Neural progenitor cell (in vitro differentiated cells): ENCODE measurements around the gene F13B.

ENCODE experiments used
- EZH2phosphoT487 ChIP-seq: fragments of 200-600 bp; sonication (generic); IDR thresholded peaks from 2 replicates; pipeline ENCODE4 v1.6.1; 2017; ENCODE audit warnings: antibody characterized with exemption
- TF ChIP-seq, protein P1 (sequence below): fragments of 200-600 bp; sonication (generic); IDR thresholded peaks from 2 replicates; pipeline ENCODE4 v1.5.1; 2017; ENCODE audit warnings: antibody characterized with exemption, mild to moderate bottlenecking

DNA sequence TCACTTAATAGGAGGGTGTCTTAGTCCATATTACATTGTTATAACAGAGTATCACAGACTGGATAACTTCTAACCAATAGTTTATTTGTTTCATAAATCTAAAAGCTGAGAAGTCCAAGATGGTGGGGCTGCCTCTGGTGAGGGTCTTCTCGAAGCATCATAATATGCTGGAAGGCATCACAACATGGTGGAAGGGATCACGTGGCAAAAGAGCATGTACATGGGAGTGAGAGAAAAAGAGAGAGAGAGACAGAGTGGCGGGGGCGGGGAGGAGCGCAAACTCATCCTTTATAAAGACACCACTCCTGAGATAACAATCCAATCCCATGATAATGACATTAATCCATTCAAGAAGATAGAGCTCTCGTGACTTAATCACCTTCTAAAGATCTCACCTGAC is 58.2 kb downstream of the F13B start:
- TF ChIP-seq, protein P1, sequence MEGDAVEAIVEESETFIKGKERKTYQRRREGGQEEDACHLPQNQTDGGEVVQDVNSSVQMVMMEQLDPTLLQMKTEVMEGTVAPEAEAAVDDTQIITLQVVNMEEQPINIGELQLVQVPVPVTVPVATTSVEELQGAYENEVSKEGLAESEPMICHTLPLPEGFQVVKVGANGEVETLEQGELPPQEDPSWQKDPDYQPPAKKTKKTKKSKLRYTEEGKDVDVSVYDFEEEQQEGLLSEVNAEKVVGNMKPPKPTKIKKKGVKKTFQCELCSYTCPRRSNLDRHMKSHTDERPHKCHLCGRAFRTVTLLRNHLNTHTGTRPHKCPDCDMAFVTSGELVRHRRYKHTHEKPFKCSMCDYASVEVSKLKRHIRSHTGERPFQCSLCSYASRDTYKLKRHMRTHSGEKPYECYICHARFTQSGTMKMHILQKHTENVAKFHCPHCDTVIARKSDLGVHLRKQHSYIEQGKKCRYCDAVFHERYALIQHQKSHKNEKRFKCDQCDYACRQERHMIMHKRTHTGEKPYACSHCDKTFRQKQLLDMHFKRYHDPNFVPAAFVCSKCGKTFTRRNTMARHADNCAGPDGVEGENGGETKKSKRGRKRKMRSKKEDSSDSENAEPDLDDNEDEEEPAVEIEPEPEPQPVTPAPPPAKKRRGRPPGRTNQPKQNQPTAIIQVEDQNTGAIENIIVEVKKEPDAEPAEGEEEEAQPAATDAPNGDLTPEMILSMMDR, result no peak
- TF ChIP-seq EZH2phosphoT487, result no peak
